T-cell (primary cell): ENCODE results near the gene SPRYD7. TPM values are rescaled to one million over a fixed set of nuclear protein-coding genes. Genes with fewer than 3 reads are reported as not detected.

Experiments used
- ATAC-seq, 4 experiments: fragments of 200-7000 bp in 3 of 4; fragments of 150-1000 bp in 1 of 4; cut with Tn5 transposase; replicated peaks in 1 of 4; 1 replicate in 3 of 4; 2 replicates in 1 of 4; pipeline ENCODE4 v1.10.0; 2021; ENCODE audit warnings: moderate library complexity in 3 of 4, mild to moderate bottlenecking in 2 of 4, moderate number of reproducible peaks in 1 of 4
- CTCF ChIA-PET, 2 donors: fragments of 300-600 bp; sonication (Branson Sonifier 250); formaldehyde crosslinking; loops; one replicate each; lab custom pipeline; 2022; ENCODE audit warnings: antibody characterized with exemption in 2 of 2; lab: Charles Lee
- POLR2A ChIA-PET, 2 donors: fragments of 300-600 bp; sonication (Branson Sonifier 250); formaldehyde crosslinking; loops; one replicate each; lab custom pipeline; 2022; ENCODE audit warnings: antibody characterized with exemption in 2 of 2; lab: Charles Lee
- DNase-seq, 35 experiments: peaks; one replicate each; pipeline versions ENCODE4 v3.0.0 to v3.0.0-alpha.2; 2013 to 2023
- H3K27ac ChIP-seq: one replicate; pipeline ENCODE4 v1.5.1; 2013; ENCODE audit warnings: low read length
- H3K27me3 ChIP-seq, 2 experiments: replicated peaks in 1 of 2; 1 replicate in 1 of 2; 2 replicates in 1 of 2; pipeline versions ENCODE4 v1.6.1 to v1.7.0; 2013; ENCODE audit warnings: low read length in 1 of 2, mixed read lengths in 1 of 2; ENCODE audit not compliant: control insufficient read depth in 2 of 2, insufficient read depth in 2 of 2; ENCODE audit errors: extremely low read depth in 1 of 2
- H3K36me3 ChIP-seq, 2 donors: 1 replicate in 1 of 2; 2 replicates in 1 of 2; pipeline versions ENCODE4 v1.6.1 to v1.7.0; 2013; ENCODE audit warnings: low read length in 1 of 2; ENCODE audit not compliant: control insufficient read depth in 2 of 2, insufficient read depth in 1 of 2; ENCODE audit errors: extremely low read depth in 1 of 2
- H3K4me1 ChIP-seq, 2 experiments: 1 replicate in 1 of 2; 2 replicates in 1 of 2; pipeline versions ENCODE4 v1.6.1 to v1.7.0; 2013; ENCODE audit warnings: low read length in 2 of 2, mixed read lengths in 1 of 2; ENCODE audit not compliant: insufficient read depth in 2 of 2, control insufficient read depth in 1 of 2; ENCODE audit errors: extremely low read depth in 1 of 2
- H3K4me3 ChIP-seq, 2 donors: 1 replicate in 1 of 2; 2 replicates in 1 of 2; pipeline versions ENCODE4 v1.5.1 to v1.7.0; 2013; ENCODE audit warnings: mild to moderate bottlenecking in 2 of 2, low read length in 1 of 2, moderate library complexity in 1 of 2; ENCODE audit not compliant: control insufficient read depth in 1 of 2; ENCODE audit errors: extremely low read depth in 1 of 2
- H3K9me3 ChIP-seq: 2 replicates; pipeline ENCODE4 v1.7.0; 2013
- H3K27ac Mint-ChIP-seq, 2 donors: one replicate each; pipeline ENCODE4 v1.8.0; 2020 to 2021; ENCODE audit warnings: mild to moderate bottlenecking in 2 of 2, mixed read lengths in 2 of 2
- H3K27me3 Mint-ChIP-seq, 2 donors: one replicate each; pipeline ENCODE4 v1.8.0; 2021 to 2022; ENCODE audit warnings: mixed read lengths in 2 of 2
- H3K36me3 Mint-ChIP-seq: one replicate; pipeline ENCODE4 v1.8.0; 2021; ENCODE audit warnings: mixed read lengths
- H3K4me1 Mint-ChIP-seq, 3 donors: one replicate each; pipeline ENCODE4 v1.8.0; 2020 to 2022; ENCODE audit warnings: mixed read lengths in 3 of 3, mild to moderate bottlenecking in 1 of 3
- H3K4me3 Mint-ChIP-seq, 3 donors: one replicate each; pipeline ENCODE4 v1.8.0; 2020 to 2022; ENCODE audit warnings: mild to moderate bottlenecking in 3 of 3, mixed read lengths in 3 of 3, moderate library complexity in 3 of 3
- H3K9me3 Mint-ChIP-seq, 3 donors: one replicate each; pipeline ENCODE4 v1.8.0; 2020 to 2022; ENCODE audit warnings: mixed read lengths in 3 of 3
- WGBS: methylation state at CpG from one replicate; pipeline ENCODE4 v1.1.5; 2013; ENCODE audit warnings: missing lambda C conversion rate; ENCODE audit not compliant: insufficient coverage; 5-methylcytosine and 5-hydroxymethylcytosine counted together
- total RNA-seq, 35 experiments: library from RNA in 6 of 35; stranded (reverse) in 6 of 35; fragments of 120-200 nt in 1 of 35; gene quantifications; one replicate each; pipeline versions ENCODE4 v1.2.1 to v1.2.4 and lab custom pipeline; 2013 to 2026

The SPRYD7 gene
- total RNA-seq, 5 donors from 2014 or later (not counting 1 experiment from before 2014, with no cell fraction given): 1.6 to 4.7 (median 3.2) TPM

DNA sequence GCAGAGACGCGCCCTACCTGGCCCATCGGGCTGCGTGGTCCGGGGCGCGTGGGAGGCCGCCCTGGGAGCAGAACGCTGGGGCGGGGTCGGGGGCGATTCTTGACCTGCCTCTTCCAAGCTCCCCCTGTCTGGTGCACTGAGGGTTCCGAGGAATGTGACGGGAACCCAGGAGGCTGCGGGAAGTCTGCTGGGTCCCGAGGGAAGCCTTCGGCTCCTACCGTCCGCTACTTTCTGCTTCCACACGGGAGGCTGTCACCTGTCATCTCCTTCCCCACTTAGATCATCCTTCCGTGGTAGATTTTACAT is 781 bp upstream of the SPRYD7 start:
- ATAC-seq: no peak
- Mint-ChIP-seq H3K27ac (no peak overlapping the region), H3K36me3 (no peaks in the 10 kb centered on the region), H3K9me3 (no peaks in the 10 kb centered on the region), H3K27me3 (no peaks in the 10 kb centered on the region), H3K4me3 (peak overlapping the region; percentile 85 to 95 (median 90)), H3K4me1 (peaks cover 13 to 25% (median 22%) of the 10 kb centered on the region in 3 donors)
- POLR2A ChIA-PET: interaction anchor here (0.7 to 1.2 kb wide), 3 partner anchors 61 to 188 kb away, joined by 4 to 11 read pairs (median 10); partner anchors contain the start of gene KPNA3 (in 1 of the 2)
- H3K4me1 ChIP-seq: peaks cover 5 to 14% of the 10 kb centered on the region in 2 experiments
- H3K36me3 ChIP-seq: no peaks in the 10 kb centered on the region
- peak overlapping the region; percentile 4 for H3K27ac ChIP-seq
- H3K27me3 ChIP-seq: peaks cover 0 to 11% of the 10 kb centered on the region in 2 experiments
- CTCF ChIA-PET: interaction anchor here (0.8 to 1.6 kb wide), 7 partner anchors 9 to 1133 kb away, joined by 3 to 16 read pairs (median 4); partner anchors contain the start of gene TRIM13 (in 1 of the 2)
- H3K9me3 ChIP-seq: no peaks in the 10 kb centered on the region
- peak overlapping the region; percentile 91 to 97 for H3K4me3 ChIP-seq
- WGBS: under 1% methylated on average over 17 of the region's 21 CpGs
- no peak for DNase-seq

GRCh38 chr13:49935171-49936074 is 717 bp downstream of the SPRYD7 start:
- ChIA-PET CTCF (interaction anchor here in 1 of 2 donors (0.5 to 1.4 kb wide), 10 partner anchors 13 to 976 kb away, joined by 3 to 16 read pairs (median 5); partner anchors contain the start of genes KPNA3 and TRIM13), POLR2A (no interaction called here)
- H3K27me3 ChIP-seq: peaks cover 0 to 7% of the 10 kb centered on the region in 2 experiments
- no peaks in the 10 kb centered on the region for H3K9me3 Mint-ChIP-seq
- H3K27me3 Mint-ChIP-seq: no peaks in the 10 kb centered on the region
- H3K4me3 ChIP-seq: peak overlapping the region; percentile 91 to 97
- H3K9me3 ChIP-seq: no peaks in the 10 kb centered on the region
- no peaks in the 10 kb centered on the region for H3K36me3 Mint-ChIP-seq
- under 1% methylated on average over 26 of the region's 32 CpGs for WGBS
- H3K27ac ChIP-seq: no peak overlapping the region
- peaks cover 5 to 14% of the 10 kb centered on the region in 2 experiments for H3K4me1 ChIP-seq
- peak in 28 of 35 experiments; percentile 0 to 47 (median 10) for DNase-seq
- peak; percentile 10 to 33 (median 21) for ATAC-seq
- peaks cover 13 to 25% (median 22%) of the 10 kb centered on the region in 3 donors for H3K4me1 Mint-ChIP-seq
- H3K36me3 ChIP-seq: no peaks in the 10 kb centered on the region
- H3K27ac Mint-ChIP-seq: peak overlapping the region; percentile 58 to 88
- peak overlapping the region; percentile 85 to 95 (median 90) for H3K4me3 Mint-ChIP-seq

DNA sequence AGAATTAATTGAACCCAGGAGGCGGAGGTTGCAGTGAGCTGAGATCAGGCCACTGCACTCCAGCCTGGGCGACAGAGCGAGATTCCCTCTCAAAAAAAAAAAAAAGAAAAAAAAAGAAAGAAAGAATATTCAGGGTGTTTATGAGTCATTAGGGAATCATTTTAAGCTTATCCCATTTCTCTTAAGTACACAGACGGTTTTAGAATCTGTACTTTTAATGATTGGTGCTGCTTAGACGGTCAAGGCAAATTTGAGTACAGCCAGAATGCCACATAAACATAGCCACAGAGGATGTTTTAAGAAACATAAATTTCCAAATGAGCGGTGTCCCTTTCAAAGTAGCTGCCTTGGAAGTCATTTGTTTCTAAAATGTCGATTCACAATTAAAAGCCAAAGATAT is 2.6 kb downstream of the SPRYD7 start:
- no peak for DNase-seq

GRCh38 chr13:49932868-49933267 is 3.3 kb downstream of the SPRYD7 start:
- no peak overlapping the region for H3K4me3 Mint-ChIP-seq
- Histone ChIP-seq H3K36me3 (peaks cover 0 to 5% of the 10 kb centered on the region in 2 donors), H3K27me3 (peaks cover 0 to 7% of the 10 kb centered on the region in 2 experiments), H3K4me3 (no peak overlapping the region), H3K9me3 (no peaks in the 10 kb centered on the region), H3K27ac (no peak overlapping the region), H3K4me1 (peaks cover 5 to 14% of the 10 kb centered on the region in 2 experiments)
- ChIA-PET CTCF (interaction anchor here in 1 of 2 donors (0.7 kb wide), 1 partner anchor 14 kb away, joined by 7 read pairs; no protein-coding TSS in a partner anchor), POLR2A (interaction anchor here in 1 of 2 donors (0.7 kb wide), 1 partner anchor 18 kb away, joined by 4 read pairs; no protein-coding TSS in a partner anchor)
- H3K4me1 Mint-ChIP-seq: peaks cover 15 to 26% (median 23%) of the 10 kb centered on the region in 3 donors
- ATAC-seq: no peak
- H3K27me3 Mint-ChIP-seq: no peaks in the 10 kb centered on the region
- H3K36me3 Mint-ChIP-seq: peaks cover under 1% of the 10 kb centered on the region
- DNase-seq: no peak
- no peaks in the 10 kb centered on the region for H3K9me3 Mint-ChIP-seq
- WGBS: 75% methylated on average over 1 of the region's 1 CpG
- no peak overlapping the region for H3K27ac Mint-ChIP-seq

More for the DNA sequence above, 2.6 kb downstream of the SPRYD7 start:
- no peak overlapping the region for H3K4me3 Mint-ChIP-seq
- no peak for ATAC-seq
- Histone ChIP-seq H3K4me3 (no peak overlapping the region), H3K27me3 (peaks cover 0 to 7% of the 10 kb centered on the region in 2 experiments), H3K9me3 (no peaks in the 10 kb centered on the region), H3K27ac (no peak overlapping the region), H3K4me1 (peaks cover 5 to 14% of the 10 kb centered on the region in 2 experiments), H3K36me3 (no peaks in the 10 kb centered on the region)
- peaks cover 13 to 25% (median 22%) of the 10 kb centered on the region in 3 donors for H3K4me1 Mint-ChIP-seq
- H3K36me3 Mint-ChIP-seq: no peaks in the 10 kb centered on the region
- no peak overlapping the region for H3K27ac Mint-ChIP-seq
- 100% methylated on average over 1 of the region's 7 CpGs for WGBS
- POLR2A ChIA-PET: interaction anchor here in 1 of 2 donors (0.7 kb wide), 2 partner anchors 18 to 509 kb away, joined by 4 to 6 read pairs; no protein-coding TSS in a partner anchor
- H3K9me3 Mint-ChIP-seq: no peaks in the 10 kb centered on the region
- no peaks in the 10 kb centered on the region for H3K27me3 Mint-ChIP-seq
- CTCF ChIA-PET: interaction anchor here in 1 of 2 donors (0.7 kb wide), 2 partner anchors 15 to 1693 kb away, joined by 4 to 7 read pairs; no protein-coding TSS in a partner anchor

GRCh38 chr13:49932066-49932465 is 4.1 kb downstream of the SPRYD7 start:
- Mint-ChIP-seq H3K4me1 (peaks cover 19 to 28% (median 23%) of the 10 kb centered on the region in 3 donors), H3K4me3 (no peak overlapping the region), H3K9me3 (no peaks in the 10 kb centered on the region), H3K27me3 (no peaks in the 10 kb centered on the region), H3K27ac (no peak overlapping the region), H3K36me3 (peaks cover 4% of the 10 kb centered on the region)
- WGBS: no CpG with 5 or more reads among the region's 2 CpGs
- Histone ChIP-seq H3K4me1 (peaks cover 4 to 10% of the 10 kb centered on the region in 2 experiments), H3K4me3 (no peak overlapping the region), H3K27ac (no peak overlapping the region), H3K9me3 (no peaks in the 10 kb centered on the region), H3K27me3 (peaks cover 0 to 7% of the 10 kb centered on the region in 2 experiments), H3K36me3 (peaks cover 0 to 5% of the 10 kb centered on the region in 2 donors)
- ChIA-PET CTCF (no interaction called here), POLR2A (no interaction called here)
- ATAC-seq (no peak), DNase-seq (no peak)

DNA sequence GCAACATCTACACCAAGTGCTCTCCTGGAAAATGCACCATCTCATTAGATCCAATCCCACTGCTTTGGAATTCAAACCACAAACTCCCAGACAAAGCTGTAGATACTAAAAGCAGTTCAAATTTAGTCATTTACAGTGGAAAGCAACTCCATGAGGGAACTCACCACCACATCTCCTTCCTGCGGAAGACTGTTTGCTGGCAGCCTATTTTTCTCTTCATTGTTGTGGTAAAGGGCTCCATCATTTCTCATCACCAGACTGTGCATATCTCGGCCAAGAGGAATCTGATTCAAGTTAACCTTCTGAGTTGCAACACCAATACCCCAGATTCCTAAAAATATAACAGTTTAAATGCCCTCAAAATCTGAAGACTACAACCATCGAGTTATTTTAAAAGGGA is 8.4 kb downstream of the SPRYD7 start:
- DNase-seq: no peak
- ChIA-PET CTCF (interaction anchor here in 1 of 2 donors (0.5 to 1.4 kb wide), 2 partner anchors 9 to 421 kb away, joined by 4 to 6 read pairs; partner anchors contain the start of gene SPRYD7), POLR2A (no interaction called here)
- Mint-ChIP-seq H3K36me3 (peaks cover 20% of the 10 kb centered on the region), H3K9me3 (no peaks in the 10 kb centered on the region), H3K27ac (peak overlapping the region in 1 of 2 donors; percentile 6), H3K27me3 (no peaks in the 10 kb centered on the region), H3K4me3 (no peak overlapping the region), H3K4me1 (peaks cover 4 to 6% (median 6%) of the 10 kb centered on the region in 3 donors)
- Histone ChIP-seq H3K4me1 (no peaks in the 10 kb centered on the region), H3K27me3 (no peaks in the 10 kb centered on the region), H3K9me3 (no peaks in the 10 kb centered on the region), H3K27ac (no peak overlapping the region), H3K36me3 (peaks cover 0 to 7% of the 10 kb centered on the region in 2 donors), H3K4me3 (no peak overlapping the region)
- WGBS: no CpG with 5 or more reads among the region's 3 CpGs
- no peak for ATAC-seq
